Skeletal muscle tissue (tissue), 4 donors: ENCODE results near the gene EEIG2. TPM values are rescaled to one million over a fixed set of nuclear protein-coding genes. Genes with fewer than 3 reads are reported as not detected.
"Not testable (repeated sequence)": the region's sequence is repeated elsewhere in the genome, so short reads cannot be mapped to it uniquely, and the experiment has no call there.

Experiments used
- H3K27ac ChIP-seq: one replicate; pipeline ENCODE4 v1.7.0; 2013; ENCODE audit warnings: mild to moderate bottlenecking, low read depth, low read length, inconsistent platforms
- H3K27me3 ChIP-seq, 3 donors: one replicate each; pipeline ENCODE4 v1.7.0; 2013; ENCODE audit warnings: low read length in 3 of 3; ENCODE audit not compliant: control insufficient read depth in 3 of 3, insufficient read depth in 3 of 3
- H3K36me3 ChIP-seq, 3 donors: one replicate each; pipeline ENCODE4 v1.7.0; 2013; ENCODE audit warnings: low read length in 3 of 3; ENCODE audit not compliant: control insufficient read depth in 3 of 3, insufficient read depth in 3 of 3
- H3K4me1 ChIP-seq, 3 donors: one replicate each; pipeline ENCODE4 v1.7.0; 2013; ENCODE audit warnings: low read length in 3 of 3, mild to moderate bottlenecking in 3 of 3; ENCODE audit not compliant: control insufficient read depth in 3 of 3, insufficient read depth in 3 of 3
- H3K4me3 ChIP-seq, 3 donors: one replicate each; pipeline ENCODE4 v1.7.0; 2013; ENCODE audit warnings: low read length in 3 of 3
- H3K9ac ChIP-seq, 3 donors: one replicate each; pipeline ENCODE4 v1.7.0; 2013; ENCODE audit warnings: low read length in 3 of 3, mild to moderate bottlenecking in 3 of 3, moderate library complexity in 2 of 3, low read depth in 1 of 3
- H3K9me3 ChIP-seq, 3 donors: one replicate each; pipeline ENCODE4 v1.7.0; 2013; ENCODE audit warnings: low read length in 3 of 3; ENCODE audit not compliant: control insufficient read depth in 3 of 3
- total RNA-seq: library from RNA; depleted of rRNA; stranded (reverse); fragments of >200 nt; gene quantifications from one replicate; pipeline ENCODE4 v1.2.3, GENCODE V29; 2014
- donor health status: Osteomylitis.

Gene EEIG2
- total RNA-seq = 15.7 TPM

GRCh38 chr1:108559215-108560186, at the start of gene EEIG2:
Gene EEIG2, plus strand, starts transcription at chr1:108560100. Its CDS starts 329 bp downstream, at chr1:108560429.
- Histone ChIP-seq H3K36me3 (no peaks in the 10 kb centered on the region), H3K9ac (peak within 1 kb of the TSS; percentile 64 to 79 (median 75)), H3K27me3 (no peaks in the 10 kb centered on the region), H3K9me3 (no peaks in the 10 kb centered on the region), H3K4me3 (peak within 1 kb of the TSS; percentile 76 to 88 (median 81)), H3K27ac (peak within 1 kb of the TSS; percentile 50), H3K4me1 (peaks cover 0 to 9% (median 8%) of the 10 kb centered on the region in 3 donors)

GRCh38 chr1:108511764-108512163, 48.1 kb upstream of the EEIG2 start:
- no peak overlapping the region for H3K27ac ChIP-seq
- H3K27me3 ChIP-seq = no peaks in the 10 kb centered on the region
- H3K4me1 ChIP-seq = no peaks in the 10 kb centered on the region
- no peaks in the 10 kb centered on the region for H3K9me3 ChIP-seq
- no peak overlapping the region for H3K9ac ChIP-seq
- H3K4me3 ChIP-seq = no peak overlapping the region
- H3K36me3 ChIP-seq = no peaks in the 10 kb centered on the region

GRCh38 chr1:108512239-108513043, 47.5 kb upstream of the EEIG2 start:
- Histone ChIP-seq H3K4me3 (no peak overlapping the region), H3K27me3 (no peaks in the 10 kb centered on the region), H3K4me1 (no peaks in the 10 kb centered on the region), H3K9ac (no peak overlapping the region), H3K36me3 (no peaks in the 10 kb centered on the region), H3K27ac (no peak overlapping the region), H3K9me3 (no peaks in the 10 kb centered on the region)

- no peaks in the 10 kb centered on the region for H3K9me3 ChIP-seq
- H3K9ac ChIP-seq = no peak overlapping the region
- no peak overlapping the region for H3K4me3 ChIP-seq
- no peaks in the 10 kb centered on the region for H3K27me3 ChIP-seq
- no peaks in the 10 kb centered on the region for H3K4me1 ChIP-seq
- H3K27ac ChIP-seq = no peak overlapping the region
- no peaks in the 10 kb centered on the region for H3K36me3 ChIP-seq
Measured at GRCh38 chr1:108513044-108513415, 46.9 kb upstream of the EEIG2 start.

GRCh38 chr1:108513914-108514313, 46.0 kb upstream of the EEIG2 start:
- H3K27me3 ChIP-seq, H3K9ac ChIP-seq, H3K4me3 ChIP-seq, H3K36me3 ChIP-seq, H3K4me1 ChIP-seq, H3K9me3 ChIP-seq, H3K27ac ChIP-seq: not testable (repeated sequence)

- not testable (repeated sequence) for H3K36me3 ChIP-seq
Measured at GRCh38 chr1:108517301-108517897, 42.5 kb upstream of the EEIG2 start.

GRCh38 chr1:108521990-108522393, 37.9 kb upstream of the EEIG2 start:
- Histone ChIP-seq H3K9ac (no peak overlapping the region), H3K27ac (no peak overlapping the region), H3K4me1 (no peaks in the 10 kb centered on the region), H3K4me3 (no peak overlapping the region), H3K36me3 (no peaks in the 10 kb centered on the region), H3K27me3 (peaks cover 0 to 9% (median 0%) of the 10 kb centered on the region in 3 donors), H3K9me3 (no peaks in the 10 kb centered on the region)

More at GRCh38 chr1:108517301-108517897, 42.5 kb upstream of the EEIG2 start:
- not testable (repeated sequence) for H3K4me3 ChIP-seq, H3K27me3 ChIP-seq, H3K9me3 ChIP-seq, H3K9ac ChIP-seq, H3K27ac ChIP-seq, H3K4me1 ChIP-seq

GRCh38 chr1:108523829-108524228, 36.1 kb upstream of the EEIG2 start:
- no peak overlapping the region for H3K9ac ChIP-seq
- H3K9me3 ChIP-seq = no peaks in the 10 kb centered on the region
- peaks cover 0 to 9% (median 0%) of the 10 kb centered on the region in 3 donors for H3K27me3 ChIP-seq
- no peaks in the 10 kb centered on the region for H3K4me1 ChIP-seq
- H3K4me3 ChIP-seq = no peak overlapping the region
- no peak overlapping the region for H3K27ac ChIP-seq
- H3K36me3 ChIP-seq = no peaks in the 10 kb centered on the region

- Histone ChIP-seq H3K4me3 (no peak overlapping the region), H3K27me3 (peaks cover 0 to 9% (median 0%) of the 10 kb centered on the region in 3 donors), H3K27ac (no peak overlapping the region), H3K36me3 (no peaks in the 10 kb centered on the region), H3K9me3 (no peaks in the 10 kb centered on the region), H3K9ac (no peak overlapping the region), H3K4me1 (no peaks in the 10 kb centered on the region)
Measured at GRCh38 chr1:108524676-108525075, 35.2 kb upstream of the EEIG2 start.
